Measurements from ENCODE around the gene ATG5.
"Not testable (repeated sequence)": the region's sequence is repeated elsewhere in the genome, so short reads cannot be mapped to it uniquely, and the experiment has no call there.

GRCh38 chr6:106268500-106268899, 57.1 kb downstream of the ATG5 start:
- TF ChIP-seq FOXM1 (IDR thresholded peaks at IDR 0.05; ENCODE audit: low read depth); CTCF (IDR thresholded peaks at IDR 0.05); SIN3A (IDR thresholded peaks at IDR 0.05; ENCODE audit: borderline replicate concordance, low read depth, low read length); MAX (IDR thresholded peaks at IDR 0.05; ENCODE audit: low read depth); RAD21 (IDR thresholded peaks at IDR 0.05; ENCODE audit: low read length); GABPA (IDR thresholded peaks at IDR 0.05; ENCODE audit: low read depth): not testable (repeated sequence)

Measured in SK-N-SH (cell line).